Measurements from ENCODE around the gene ATG9A.
A peak's percentile ranks its signal among the peaks of the same experiment; 100 is the strongest.

Gene ATG9A

GRCh38 chr2:219249203-219249980 lies 20.0 kb upstream of the ATG9A start:
- Histone ChIP-seq H3K4me3 (ENCODE audit: insufficient read depth, low read length, poor library complexity, severe bottlenecking) (no peak overlapping the region), H3K9me3 (ENCODE audit: insufficient read depth, low read length) (no peaks in the 10 kb centered on the region), H3K36me3 (ENCODE audit: low read length) (no peaks in the 10 kb centered on the region), H3K27me3 (ENCODE audit: low read length) (no peaks in the 10 kb centered on the region), H2AFZ (ENCODE audit: low read depth, low read length, severe bottlenecking) (no peak overlapping the region), H3K4me2 (ENCODE audit: low read depth, low read length, poor library complexity, severe bottlenecking) (peak overlapping the region; percentile 39), H3K27ac (ENCODE audit: low read depth, low read length) (peak overlapping the region; percentile 66), H4K20me1 (ENCODE audit: low read depth, low read length) (no peaks in the 10 kb centered on the region), H3K9me2 (replicated peaks; ENCODE audit: insufficient read depth, low read length) (no peaks in the 10 kb centered on the region), H3F3A (ENCODE audit: insufficient read depth) (peaks cover 4% of the 10 kb centered on the region), H3K79me2 (ENCODE audit: insufficient read depth, low read length) (peaks cover 20% of the 10 kb centered on the region; the same call in 1 of the 2 replicates), H3K9ac (ENCODE audit: low read length) (peak overlapping the region; percentile 29; the same call in 1 of the 2 replicates)
- TF ChIP-seq EZH2phosphoT487 (conservative IDR thresholded peaks at IDR 0.05; ENCODE audit: low read length): no peak
- TF ChIP-seq, protein P1, sequence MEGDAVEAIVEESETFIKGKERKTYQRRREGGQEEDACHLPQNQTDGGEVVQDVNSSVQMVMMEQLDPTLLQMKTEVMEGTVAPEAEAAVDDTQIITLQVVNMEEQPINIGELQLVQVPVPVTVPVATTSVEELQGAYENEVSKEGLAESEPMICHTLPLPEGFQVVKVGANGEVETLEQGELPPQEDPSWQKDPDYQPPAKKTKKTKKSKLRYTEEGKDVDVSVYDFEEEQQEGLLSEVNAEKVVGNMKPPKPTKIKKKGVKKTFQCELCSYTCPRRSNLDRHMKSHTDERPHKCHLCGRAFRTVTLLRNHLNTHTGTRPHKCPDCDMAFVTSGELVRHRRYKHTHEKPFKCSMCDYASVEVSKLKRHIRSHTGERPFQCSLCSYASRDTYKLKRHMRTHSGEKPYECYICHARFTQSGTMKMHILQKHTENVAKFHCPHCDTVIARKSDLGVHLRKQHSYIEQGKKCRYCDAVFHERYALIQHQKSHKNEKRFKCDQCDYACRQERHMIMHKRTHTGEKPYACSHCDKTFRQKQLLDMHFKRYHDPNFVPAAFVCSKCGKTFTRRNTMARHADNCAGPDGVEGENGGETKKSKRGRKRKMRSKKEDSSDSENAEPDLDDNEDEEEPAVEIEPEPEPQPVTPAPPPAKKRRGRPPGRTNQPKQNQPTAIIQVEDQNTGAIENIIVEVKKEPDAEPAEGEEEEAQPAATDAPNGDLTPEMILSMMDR (IDR thresholded peaks at IDR 0.05; ENCODE audit: insufficient read depth, low read length, poor library complexity, severe bottlenecking): no peak

- Histone ChIP-seq H3K36me3 (ENCODE audit: low read length) (no peaks in the 10 kb centered on the region), H3K9ac (ENCODE audit: low read length) (peak overlapping the region; percentile 29; the same call in 1 of the 2 replicates), H3F3A (ENCODE audit: insufficient read depth) (peaks cover 3% of the 10 kb centered on the region; the same call in 1 of the 2 replicates), H3K27me3 (ENCODE audit: low read length) (no peaks in the 10 kb centered on the region), H3K9me3 (ENCODE audit: insufficient read depth, low read length) (no peaks in the 10 kb centered on the region), H3K4me2 (ENCODE audit: low read depth, low read length, poor library complexity, severe bottlenecking) (peak overlapping the region; percentile 39), H3K9me2 (replicated peaks; ENCODE audit: insufficient read depth, low read length) (no peaks in the 10 kb centered on the region), H3K27ac (ENCODE audit: low read depth, low read length) (peak overlapping the region; percentile 66), H3K79me2 (ENCODE audit: insufficient read depth, low read length) (peaks cover 20% of the 10 kb centered on the region; the same call in 1 of the 2 replicates), H4K20me1 (ENCODE audit: low read depth, low read length) (no peaks in the 10 kb centered on the region), H3K4me3 (ENCODE audit: insufficient read depth, low read length, poor library complexity, severe bottlenecking) (no peak overlapping the region), H2AFZ (ENCODE audit: low read depth, low read length, severe bottlenecking) (no peak overlapping the region)
- TF ChIP-seq, protein P1 (IDR thresholded peaks at IDR 0.05; ENCODE audit: insufficient read depth, low read length, poor library complexity, severe bottlenecking): no peak
- no peak for TF ChIP-seq EZH2phosphoT487 (conservative IDR thresholded peaks at IDR 0.05; ENCODE audit: low read length)
Measured at GRCh38 chr2:219248845-219249202, 19.4 kb upstream of the ATG9A start.

GRCh38 chr2:219247678-219248642 lies 18.5 kb upstream of the ATG9A start:
- peaks cover 15% of the 10 kb centered on the region; the same call in 1 of the 2 replicates for H3K79me2 ChIP-seq (ENCODE audit: insufficient read depth, low read length)
- no peak overlapping the region for H3K9ac ChIP-seq (ENCODE audit: low read length)
- H3K4me2 ChIP-seq (ENCODE audit: low read depth, low read length, poor library complexity, severe bottlenecking): no peak overlapping the region
- H3K27ac ChIP-seq (ENCODE audit: low read depth, low read length): peak overlapping the region; percentile 32; the same call in 1 of the 2 replicates
- no peaks in the 10 kb centered on the region for H3K9me3 ChIP-seq (ENCODE audit: insufficient read depth, low read length)
- no peaks in the 10 kb centered on the region for H3K27me3 ChIP-seq (ENCODE audit: low read length)
- peaks cover 3% of the 10 kb centered on the region; the same call in 1 of the 2 replicates for H3F3A ChIP-seq (ENCODE audit: insufficient read depth)
- H3K9me2 ChIP-seq (replicated peaks; ENCODE audit: insufficient read depth, low read length): no peaks in the 10 kb centered on the region
- no peak for TF ChIP-seq EZH2phosphoT487 (conservative IDR thresholded peaks at IDR 0.05; ENCODE audit: low read length)
- TF ChIP-seq, protein P1 (IDR thresholded peaks at IDR 0.05; ENCODE audit: insufficient read depth, low read length, poor library complexity, severe bottlenecking): no peak
- no peak overlapping the region for H2AFZ ChIP-seq (ENCODE audit: low read depth, low read length, severe bottlenecking)
- no peaks in the 10 kb centered on the region for H3K36me3 ChIP-seq (ENCODE audit: low read length)
- no peak overlapping the region for H3K4me3 ChIP-seq (ENCODE audit: insufficient read depth, low read length, poor library complexity, severe bottlenecking)
- H4K20me1 ChIP-seq (ENCODE audit: low read depth, low read length): no peaks in the 10 kb centered on the region

Data from SU-DHL-6 (cell line).